Upper lobe of left lung (tissue), 4 donors: ENCODE measurements around the gene SLC6A13.

ENCODE experiments used
- EP300 ChIP-seq, 4 donors: sonication (generic); formaldehyde crosslinking; IDR thresholded peaks; one replicate each; pipeline ENCODE4 v1.5.1; 2017; ENCODE audit warnings: antibody characterized with exemption in 4 of 4, control low read depth in 2 of 4
- POLR2A ChIP-seq, 4 donors: fragments of 450-650 bp; IDR thresholded peaks; one replicate each; pipeline ENCODE4 v1.5.1; 2016 to 2017; ENCODE audit warnings: antibody characterized with exemption in 4 of 4, mild to moderate bottlenecking in 2 of 4
- TF ChIP-seq, protein P1 (sequence below), 6 experiments: fragments of 450-650 bp in 4 of 6; fragments of 200-600 bp in 2 of 6; sonication (generic) in 2 of 6; IDR thresholded peaks; one replicate each; pipeline ENCODE4 v1.5.1; 2016 to 2019; ENCODE audit warnings: antibody characterized with exemption in 6 of 6

DNA sequence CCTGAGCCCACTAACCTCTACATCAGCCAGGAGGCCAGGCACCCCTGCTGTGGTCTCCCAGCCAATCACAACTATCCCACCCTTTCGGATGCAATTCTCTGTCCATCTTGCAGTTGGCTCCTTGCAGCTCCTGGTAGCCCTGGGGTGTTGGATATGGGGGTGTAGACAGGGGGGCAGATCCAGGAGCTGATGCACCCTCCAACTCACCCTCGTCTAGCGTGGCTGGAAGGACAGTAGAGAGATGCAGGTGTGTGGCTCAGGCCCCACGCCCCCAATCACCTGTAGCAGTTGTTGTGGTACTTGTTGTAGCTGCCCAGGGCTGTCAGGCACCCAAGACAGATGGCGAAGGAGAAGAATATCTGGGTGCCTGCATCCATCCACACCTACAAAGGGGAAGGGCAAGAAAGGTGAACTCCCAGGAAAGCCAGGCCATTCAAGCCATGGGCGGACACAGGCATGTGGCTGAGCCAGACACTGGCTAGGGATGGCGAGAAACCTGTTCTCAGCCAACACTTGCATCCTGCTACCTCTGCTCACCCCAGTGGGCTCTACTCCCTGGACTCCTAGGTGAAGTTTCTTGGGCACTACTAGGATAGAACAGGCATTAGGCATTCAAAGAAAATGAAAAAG lies 35.2 kb downstream of the SLC6A13 start:
- TF ChIP-seq, protein P1, sequence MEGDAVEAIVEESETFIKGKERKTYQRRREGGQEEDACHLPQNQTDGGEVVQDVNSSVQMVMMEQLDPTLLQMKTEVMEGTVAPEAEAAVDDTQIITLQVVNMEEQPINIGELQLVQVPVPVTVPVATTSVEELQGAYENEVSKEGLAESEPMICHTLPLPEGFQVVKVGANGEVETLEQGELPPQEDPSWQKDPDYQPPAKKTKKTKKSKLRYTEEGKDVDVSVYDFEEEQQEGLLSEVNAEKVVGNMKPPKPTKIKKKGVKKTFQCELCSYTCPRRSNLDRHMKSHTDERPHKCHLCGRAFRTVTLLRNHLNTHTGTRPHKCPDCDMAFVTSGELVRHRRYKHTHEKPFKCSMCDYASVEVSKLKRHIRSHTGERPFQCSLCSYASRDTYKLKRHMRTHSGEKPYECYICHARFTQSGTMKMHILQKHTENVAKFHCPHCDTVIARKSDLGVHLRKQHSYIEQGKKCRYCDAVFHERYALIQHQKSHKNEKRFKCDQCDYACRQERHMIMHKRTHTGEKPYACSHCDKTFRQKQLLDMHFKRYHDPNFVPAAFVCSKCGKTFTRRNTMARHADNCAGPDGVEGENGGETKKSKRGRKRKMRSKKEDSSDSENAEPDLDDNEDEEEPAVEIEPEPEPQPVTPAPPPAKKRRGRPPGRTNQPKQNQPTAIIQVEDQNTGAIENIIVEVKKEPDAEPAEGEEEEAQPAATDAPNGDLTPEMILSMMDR (IDR thresholded peaks at IDR 0.05): no peak
- TF ChIP-seq POLR2A (IDR thresholded peaks at IDR 0.05): no peak
- no peak for TF ChIP-seq EP300 (IDR thresholded peaks at IDR 0.05)
